SK-N-SH (cell line): ENCODE data around the gene PREB.

Experiments
- GABPA ChIP-seq: IDR thresholded peaks from 2 replicates; pipeline ENCODE4 v1.4.0; 2012; ENCODE audit warnings: low read depth, mild to moderate bottlenecking
- GATA2 ChIP-seq: sonication (generic); formaldehyde crosslinking; IDR thresholded peaks from 2 replicates; pipeline ENCODE4 v1.5.0; 2020; ENCODE audit warnings: mild to moderate bottlenecking, missing genetic modification reagents
- MXI1 ChIP-seq: IDR thresholded peaks from 2 replicates; pipeline ENCODE4 v1.6.1; 2012; ENCODE audit warnings: mild to moderate bottlenecking, low read depth, low read length, improper control_type of control experiment
- NRF1 ChIP-seq: IDR thresholded peaks from 2 replicates; pipeline ENCODE4 v1.6.1; 2012; ENCODE audit warnings: low read depth, mild to moderate bottlenecking, low read length
- POLR2AphosphoS5 ChIP-seq: IDR thresholded peaks from 2 replicates; pipeline ENCODE4 v1.6.1; 2012; ENCODE audit warnings: low read depth, low read length
- RAD21 ChIP-seq: IDR thresholded peaks from 2 replicates; pipeline ENCODE4 v1.6.1; 2012; ENCODE audit warnings: mild to moderate bottlenecking, low read length
- RFX5 ChIP-seq: IDR thresholded peaks from 2 replicates; pipeline ENCODE4 v1.6.1; 2012; ENCODE audit warnings: mild to moderate bottlenecking, improper control_type of control experiment, low read length
- TCF12 ChIP-seq: IDR thresholded peaks from 2 replicates; pipeline ENCODE4 v1.4.0; 2012
- TF ChIP-seq, protein P1 (sequence below): IDR thresholded peaks from 2 replicates; pipeline ENCODE4 v1.4.0; 2012; ENCODE audit warnings: low read depth
- TF ChIP-seq, protein P2 (sequence below): fragments of 200-600 bp; sonication (generic); IDR thresholded peaks from 2 replicates; pipeline ENCODE4 v1.6.1; 2017; ENCODE audit warnings: antibody characterized with exemption, mild to moderate bottlenecking, moderate library complexity
- TF ChIP-seq, protein P3 (sequence below): IDR thresholded peaks from 2 replicates; pipeline ENCODE4 v1.6.1; 2012; ENCODE audit warnings: mild to moderate bottlenecking, low read depth, low read length, moderate library complexity
- TF ChIP-seq, protein P4 (sequence below): IDR thresholded peaks from 2 replicates; pipeline ENCODE4 v1.4.0; 2012; ENCODE audit warnings: low read depth, borderline replicate concordance

DNA sequence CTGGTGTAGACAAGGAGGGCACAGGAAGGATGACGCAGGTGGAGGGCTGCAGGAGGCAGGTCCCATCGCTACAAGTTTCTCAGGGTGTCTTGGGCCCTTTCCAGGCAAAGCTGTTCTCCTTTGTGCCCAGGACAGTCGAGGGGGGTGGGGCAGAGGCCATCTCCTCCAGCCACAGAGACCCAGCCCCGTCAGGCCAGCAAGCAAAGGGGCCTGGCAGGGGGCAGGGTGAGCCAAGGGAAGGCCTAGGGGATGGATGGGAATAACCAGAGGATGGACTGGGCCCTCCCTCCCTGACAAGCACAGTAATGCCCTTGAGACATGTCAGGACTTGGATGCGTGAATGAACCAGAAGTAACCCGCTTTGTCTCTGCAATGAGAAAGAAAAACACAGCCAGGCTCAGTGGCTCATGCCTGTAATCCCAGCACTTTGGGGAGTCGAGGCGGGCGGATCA, 20.7 kb upstream of the PREB start:
- TF ChIP-seq, protein P1, sequence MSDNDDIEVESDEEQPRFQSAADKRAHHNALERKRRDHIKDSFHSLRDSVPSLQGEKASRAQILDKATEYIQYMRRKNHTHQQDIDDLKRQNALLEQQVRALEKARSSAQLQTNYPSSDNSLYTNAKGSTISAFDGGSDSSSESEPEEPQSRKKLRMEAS, result no peak
- TF ChIP-seq RAD21, result no peak
- TF ChIP-seq, protein P2, sequence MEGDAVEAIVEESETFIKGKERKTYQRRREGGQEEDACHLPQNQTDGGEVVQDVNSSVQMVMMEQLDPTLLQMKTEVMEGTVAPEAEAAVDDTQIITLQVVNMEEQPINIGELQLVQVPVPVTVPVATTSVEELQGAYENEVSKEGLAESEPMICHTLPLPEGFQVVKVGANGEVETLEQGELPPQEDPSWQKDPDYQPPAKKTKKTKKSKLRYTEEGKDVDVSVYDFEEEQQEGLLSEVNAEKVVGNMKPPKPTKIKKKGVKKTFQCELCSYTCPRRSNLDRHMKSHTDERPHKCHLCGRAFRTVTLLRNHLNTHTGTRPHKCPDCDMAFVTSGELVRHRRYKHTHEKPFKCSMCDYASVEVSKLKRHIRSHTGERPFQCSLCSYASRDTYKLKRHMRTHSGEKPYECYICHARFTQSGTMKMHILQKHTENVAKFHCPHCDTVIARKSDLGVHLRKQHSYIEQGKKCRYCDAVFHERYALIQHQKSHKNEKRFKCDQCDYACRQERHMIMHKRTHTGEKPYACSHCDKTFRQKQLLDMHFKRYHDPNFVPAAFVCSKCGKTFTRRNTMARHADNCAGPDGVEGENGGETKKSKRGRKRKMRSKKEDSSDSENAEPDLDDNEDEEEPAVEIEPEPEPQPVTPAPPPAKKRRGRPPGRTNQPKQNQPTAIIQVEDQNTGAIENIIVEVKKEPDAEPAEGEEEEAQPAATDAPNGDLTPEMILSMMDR, result no peak
- TF ChIP-seq RFX5, result no peak
- TF ChIP-seq, protein P3, sequence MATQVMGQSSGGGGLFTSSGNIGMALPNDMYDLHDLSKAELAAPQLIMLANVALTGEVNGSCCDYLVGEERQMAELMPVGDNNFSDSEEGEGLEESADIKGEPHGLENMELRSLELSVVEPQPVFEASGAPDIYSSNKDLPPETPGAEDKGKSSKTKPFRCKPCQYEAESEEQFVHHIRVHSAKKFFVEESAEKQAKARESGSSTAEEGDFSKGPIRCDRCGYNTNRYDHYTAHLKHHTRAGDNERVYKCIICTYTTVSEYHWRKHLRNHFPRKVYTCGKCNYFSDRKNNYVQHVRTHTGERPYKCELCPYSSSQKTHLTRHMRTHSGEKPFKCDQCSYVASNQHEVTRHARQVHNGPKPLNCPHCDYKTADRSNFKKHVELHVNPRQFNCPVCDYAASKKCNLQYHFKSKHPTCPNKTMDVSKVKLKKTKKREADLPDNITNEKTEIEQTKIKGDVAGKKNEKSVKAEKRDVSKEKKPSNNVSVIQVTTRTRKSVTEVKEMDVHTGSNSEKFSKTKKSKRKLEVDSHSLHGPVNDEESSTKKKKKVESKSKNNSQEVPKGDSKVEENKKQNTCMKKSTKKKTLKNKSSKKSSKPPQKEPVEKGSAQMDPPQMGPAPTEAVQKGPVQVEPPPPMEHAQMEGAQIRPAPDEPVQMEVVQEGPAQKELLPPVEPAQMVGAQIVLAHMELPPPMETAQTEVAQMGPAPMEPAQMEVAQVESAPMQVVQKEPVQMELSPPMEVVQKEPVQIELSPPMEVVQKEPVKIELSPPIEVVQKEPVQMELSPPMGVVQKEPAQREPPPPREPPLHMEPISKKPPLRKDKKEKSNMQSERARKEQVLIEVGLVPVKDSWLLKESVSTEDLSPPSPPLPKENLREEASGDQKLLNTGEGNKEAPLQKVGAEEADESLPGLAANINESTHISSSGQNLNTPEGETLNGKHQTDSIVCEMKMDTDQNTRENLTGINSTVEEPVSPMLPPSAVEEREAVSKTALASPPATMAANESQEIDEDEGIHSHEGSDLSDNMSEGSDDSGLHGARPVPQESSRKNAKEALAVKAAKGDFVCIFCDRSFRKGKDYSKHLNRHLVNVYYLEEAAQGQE, result no peak
- TF ChIP-seq TCF12, result no peak
- no peak for TF ChIP-seq MXI1
- TF ChIP-seq GATA2 (CRISPR knock-in tag), result no peak
- TF ChIP-seq GABPA, result no peak
- no peak for TF ChIP-seq POLR2AphosphoS5
- no peak for TF ChIP-seq NRF1
- TF ChIP-seq, protein P4, sequence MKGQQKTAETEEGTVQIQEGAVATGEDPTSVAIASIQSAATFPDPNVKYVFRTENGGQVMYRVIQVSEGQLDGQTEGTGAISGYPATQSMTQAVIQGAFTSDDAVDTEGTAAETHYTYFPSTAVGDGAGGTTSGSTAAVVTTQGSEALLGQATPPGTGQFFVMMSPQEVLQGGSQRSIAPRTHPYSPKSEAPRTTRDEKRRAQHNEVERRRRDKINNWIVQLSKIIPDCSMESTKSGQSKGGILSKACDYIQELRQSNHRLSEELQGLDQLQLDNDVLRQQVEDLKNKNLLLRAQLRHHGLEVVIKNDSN, result no peak
